NCI-H748 (cell line): ENCODE data around the gene DGCR2.
"Not testable (repeated sequence)": the region's sequence is repeated elsewhere in the genome, so short reads cannot be mapped to it uniquely, and the experiment has no call there.

ENCODE experiments used
- DNase-seq: peaks from one replicate; lab custom pipeline; 2025; ENCODE audit not compliant: unreplicated experiment; lab: John Stamatoyannopoulos, UW

Gene DGCR2

DNA sequence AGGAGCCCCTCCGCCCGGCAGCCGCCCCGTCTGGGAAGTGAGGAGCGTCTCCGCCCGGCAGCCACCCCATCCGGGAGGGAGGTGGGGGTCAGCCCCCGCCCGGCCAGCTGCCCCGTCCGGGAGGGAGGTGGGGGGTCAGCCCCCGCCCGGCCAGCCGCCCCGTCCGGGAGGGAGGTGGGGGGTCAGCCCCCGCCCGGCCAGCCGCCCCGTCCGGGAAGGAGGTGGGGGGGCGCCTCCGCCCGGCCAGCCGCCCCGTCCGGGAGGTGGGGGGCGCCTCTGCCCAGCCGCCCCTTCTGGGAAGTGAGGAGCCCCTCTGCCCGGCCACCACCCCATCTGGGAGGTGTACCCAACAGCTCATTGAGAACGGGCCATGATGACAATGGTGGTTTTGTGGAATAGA lies 37.6 kb downstream of the DGCR2 start:
- not testable (repeated sequence) for DNase-seq

DNA sequence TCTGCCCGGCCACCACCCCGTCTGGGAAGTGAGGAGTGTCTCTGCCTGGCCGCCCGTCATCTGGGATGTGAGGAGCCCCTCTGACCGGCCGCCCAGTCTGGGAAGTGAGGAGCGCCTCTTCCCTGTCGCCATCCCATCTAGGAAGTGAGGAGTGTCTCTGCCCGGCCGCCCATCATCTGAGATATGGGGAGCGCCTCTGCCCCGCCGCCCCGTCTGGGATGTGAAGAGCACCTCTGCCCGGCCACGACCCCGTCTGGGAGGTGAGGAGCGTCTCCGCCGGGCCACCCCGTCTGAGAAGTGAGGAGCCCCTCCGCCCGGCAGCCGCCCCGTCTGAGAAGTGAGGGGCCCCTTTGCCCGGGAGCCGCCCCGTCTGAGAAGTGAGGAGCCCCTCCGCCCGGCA lies 38.1 kb downstream of the DGCR2 start:
- DNase-seq = not testable (repeated sequence)

DNA sequence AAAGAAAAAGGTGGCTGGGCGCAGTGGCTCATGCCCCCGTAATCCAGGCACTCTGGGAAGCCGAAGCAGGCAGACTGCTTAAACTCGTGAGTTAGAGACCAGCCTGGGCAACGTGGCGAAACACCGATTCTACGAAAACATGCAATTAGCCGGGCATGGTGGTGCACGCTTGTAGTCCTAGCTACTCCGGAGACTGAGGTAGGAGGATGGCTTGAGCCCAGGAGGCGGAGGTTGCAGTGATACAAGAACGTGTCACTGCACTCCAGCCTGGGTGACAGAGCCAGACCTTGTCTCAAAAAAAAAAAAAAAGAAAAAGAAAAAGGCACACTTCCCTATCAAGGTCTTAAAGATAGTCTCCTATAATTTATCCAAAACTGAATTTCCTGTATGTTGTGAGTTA lies 39.4 kb downstream of the DGCR2 start:
- DNase-seq = no peak

DNA sequence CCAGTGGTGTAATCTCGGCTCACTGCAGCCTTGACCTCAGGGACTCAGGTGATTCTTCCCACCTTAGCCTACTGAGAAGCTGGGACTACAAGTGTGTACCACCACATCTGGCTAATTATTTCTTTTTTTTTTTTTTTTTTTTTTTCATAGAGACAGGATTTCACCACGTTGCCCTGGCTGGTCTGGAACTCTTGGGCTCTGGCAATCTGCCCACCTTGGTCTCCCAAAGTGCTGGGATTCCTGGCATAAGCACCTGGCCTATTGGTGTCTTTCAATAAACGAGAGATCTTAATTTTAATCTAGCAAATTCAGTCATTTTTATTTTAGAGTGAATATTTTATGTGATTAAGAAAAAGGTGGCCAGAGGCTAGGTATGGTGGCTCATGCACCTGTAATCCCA lies 40.1 kb downstream of the DGCR2 start:
- no peak for DNase-seq

DNA sequence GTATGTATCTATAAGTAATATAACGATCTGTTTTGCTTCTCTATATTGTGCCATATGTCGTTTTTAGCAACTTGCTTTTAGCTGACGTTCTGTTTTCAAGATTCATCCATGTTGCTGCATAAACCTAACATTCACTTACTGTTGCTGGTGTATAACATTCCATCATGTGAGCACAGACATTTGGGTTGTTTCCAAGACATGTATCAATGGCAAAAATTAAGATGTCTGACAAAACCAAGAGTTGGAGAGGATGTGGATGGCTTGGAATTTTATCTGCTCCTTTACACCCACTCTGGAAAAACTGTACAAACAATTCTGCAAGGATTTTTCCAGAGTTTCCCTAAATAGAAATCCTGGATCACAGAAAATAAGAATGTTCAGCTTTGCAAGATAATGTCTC lies 40.9 kb downstream of the DGCR2 start:
- DNase-seq = no peak

DNA sequence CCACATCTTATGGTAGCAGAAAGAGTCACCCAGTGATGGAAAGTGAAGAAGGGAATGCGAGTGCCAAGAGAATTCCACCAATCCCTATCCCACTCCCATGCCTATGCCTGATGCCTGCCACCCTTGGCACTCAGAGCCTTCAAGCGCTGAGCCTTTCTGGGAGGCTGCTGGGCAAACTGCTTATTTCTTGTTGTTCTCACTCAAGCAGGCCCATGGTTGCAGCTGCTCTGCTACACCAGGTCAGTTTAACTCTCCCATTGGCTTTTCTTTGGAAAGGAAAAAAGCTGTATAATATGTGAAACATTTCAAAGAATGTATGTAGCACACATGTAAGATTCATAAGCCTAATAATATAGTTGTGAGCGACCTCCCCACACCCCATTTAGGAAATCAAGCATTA lies 41.4 kb downstream of the DGCR2 start:
- no peak for DNase-seq

DNA sequence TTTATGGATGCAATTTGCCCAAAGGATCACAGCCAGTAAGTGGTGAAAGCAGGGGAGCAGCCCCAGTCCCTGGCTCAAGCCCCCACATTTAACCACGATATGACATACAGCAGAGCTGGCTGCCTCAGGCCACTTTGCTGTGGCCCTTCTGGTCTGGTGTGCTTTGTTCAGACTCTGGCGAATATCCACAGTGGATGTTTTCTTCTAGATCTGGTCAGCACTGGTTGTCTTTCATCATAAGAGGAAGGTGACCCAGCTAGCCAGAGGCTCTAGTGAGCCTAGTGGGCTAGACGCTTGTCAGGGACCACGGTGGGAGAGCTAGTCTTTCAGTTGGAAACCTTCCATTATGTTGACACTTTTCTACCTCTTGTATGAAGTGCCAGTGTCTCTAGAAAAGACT lies 42.5 kb downstream of the DGCR2 start:
- no peak for DNase-seq

DNA sequence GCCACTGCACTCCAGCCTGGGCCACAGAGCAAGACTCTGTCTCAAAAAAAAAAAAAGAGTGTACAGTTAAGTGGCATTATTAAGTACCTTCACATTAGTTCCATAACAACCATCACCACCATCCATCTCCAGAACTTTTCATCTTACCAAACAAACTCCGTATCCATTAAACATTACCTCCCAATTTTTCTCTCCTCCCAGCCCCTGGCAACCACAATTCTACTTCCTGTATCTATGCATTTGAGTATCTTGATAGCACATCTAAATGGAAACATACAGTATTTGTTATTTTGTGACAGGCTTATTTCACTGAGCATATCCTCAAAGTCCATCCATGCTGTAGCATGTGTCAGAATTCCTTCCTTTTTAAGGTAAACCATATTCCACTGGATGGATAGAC lies 46.8 kb downstream of the DGCR2 start:
- no peak for DNase-seq

DNA sequence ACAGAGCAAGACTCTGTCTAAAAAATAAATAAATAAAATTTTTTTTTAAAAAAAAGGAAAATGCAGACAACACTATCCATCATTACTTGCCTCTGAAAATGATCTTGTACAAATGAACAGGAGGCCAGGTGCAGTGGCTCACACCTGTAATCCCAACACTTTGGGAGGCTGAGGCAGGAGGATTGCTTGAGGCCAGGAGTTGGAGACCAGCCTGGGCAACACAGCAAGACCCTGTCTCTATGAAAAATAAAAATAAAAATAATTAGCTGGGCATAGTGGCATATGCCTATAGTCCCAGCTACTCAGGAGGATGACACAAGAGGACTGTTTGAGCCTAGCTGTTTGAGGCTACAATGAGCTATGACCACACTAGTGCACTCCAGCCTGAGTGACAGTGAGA lies 49.4 kb downstream of the DGCR2 start:
- DNase-seq = not testable (repeated sequence)

DNA sequence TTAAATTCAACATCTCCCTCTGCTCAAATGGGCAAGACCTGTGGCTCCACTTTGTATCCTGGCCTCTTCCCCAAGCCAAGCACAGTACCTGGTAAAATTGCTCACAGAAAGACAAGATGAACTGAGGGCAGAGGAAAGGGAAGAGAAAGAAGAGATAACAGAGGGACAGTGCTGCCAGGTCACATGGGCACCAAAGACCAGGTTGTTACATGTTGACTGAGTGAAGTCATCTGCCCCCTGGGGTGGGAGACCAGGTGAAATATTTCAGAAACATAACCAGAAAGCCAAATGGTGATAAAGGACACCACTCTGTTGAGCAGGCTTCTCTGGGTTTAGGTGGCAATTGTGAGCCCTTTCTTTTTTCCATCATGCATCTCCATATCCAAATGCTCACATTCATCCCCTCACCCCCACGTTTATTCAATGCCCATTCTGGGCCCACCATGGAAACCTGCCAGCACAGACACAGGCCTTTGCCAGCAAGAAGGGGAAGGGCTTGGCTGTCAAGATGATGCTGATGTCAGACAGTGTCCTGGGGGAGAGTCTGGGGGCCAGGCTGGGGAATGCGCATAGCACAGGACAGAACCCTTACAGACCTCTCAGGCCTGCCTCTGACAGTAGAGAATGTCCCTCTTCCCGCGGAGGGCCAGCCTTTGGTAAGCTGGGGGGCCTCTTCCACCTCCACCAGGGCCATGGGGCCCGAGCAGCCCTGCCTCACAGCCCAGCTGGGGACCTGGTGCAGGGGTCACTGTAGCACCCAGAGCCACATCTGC lies 51.6 kb downstream of the DGCR2 start:
- DNase-seq = no peak

DNA sequence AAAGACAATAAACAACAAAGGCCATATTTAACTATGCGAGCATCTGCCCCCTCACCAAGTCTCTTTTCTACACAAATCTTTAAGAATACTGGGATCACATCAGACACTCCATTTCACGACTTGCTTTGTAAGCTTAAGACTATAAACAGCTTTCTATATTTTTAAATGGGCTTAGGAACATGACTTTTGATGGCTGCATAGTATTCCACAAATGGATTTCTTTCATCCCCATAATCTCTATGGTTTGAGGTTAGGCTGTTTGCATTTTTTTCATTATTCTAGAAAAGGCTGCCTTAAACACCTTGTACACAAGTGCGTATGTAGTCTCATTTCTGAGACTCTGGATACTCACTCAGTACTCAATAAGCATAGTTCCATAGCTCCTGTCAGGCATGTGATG lies 52.8 kb downstream of the DGCR2 start:
- DNase-seq = no peak

DNA sequence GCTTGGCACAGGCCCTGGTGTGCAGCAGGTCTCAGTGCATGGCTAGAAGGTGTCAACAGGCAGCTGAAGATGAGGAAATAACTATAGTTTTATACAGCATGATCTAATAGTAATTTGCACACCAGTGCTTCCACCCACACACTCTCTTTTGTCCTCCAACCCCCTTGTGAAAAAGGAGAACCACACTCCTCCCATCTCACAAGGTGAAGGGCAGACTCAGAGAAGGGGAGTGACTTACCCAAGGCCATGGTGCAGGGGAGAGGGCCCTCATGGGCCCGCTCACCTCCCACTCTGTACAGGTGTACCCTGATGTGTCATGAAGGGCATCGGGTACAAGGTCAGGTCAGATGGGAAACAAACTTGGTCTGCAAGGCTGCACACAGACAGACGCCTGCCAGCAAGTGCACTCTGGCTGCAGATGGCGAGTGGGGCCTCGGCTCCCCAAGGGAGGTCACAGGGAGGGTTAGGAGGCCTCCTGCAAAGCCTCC lies 53.4 kb downstream of the DGCR2 start:
- no peak for DNase-seq

DNA sequence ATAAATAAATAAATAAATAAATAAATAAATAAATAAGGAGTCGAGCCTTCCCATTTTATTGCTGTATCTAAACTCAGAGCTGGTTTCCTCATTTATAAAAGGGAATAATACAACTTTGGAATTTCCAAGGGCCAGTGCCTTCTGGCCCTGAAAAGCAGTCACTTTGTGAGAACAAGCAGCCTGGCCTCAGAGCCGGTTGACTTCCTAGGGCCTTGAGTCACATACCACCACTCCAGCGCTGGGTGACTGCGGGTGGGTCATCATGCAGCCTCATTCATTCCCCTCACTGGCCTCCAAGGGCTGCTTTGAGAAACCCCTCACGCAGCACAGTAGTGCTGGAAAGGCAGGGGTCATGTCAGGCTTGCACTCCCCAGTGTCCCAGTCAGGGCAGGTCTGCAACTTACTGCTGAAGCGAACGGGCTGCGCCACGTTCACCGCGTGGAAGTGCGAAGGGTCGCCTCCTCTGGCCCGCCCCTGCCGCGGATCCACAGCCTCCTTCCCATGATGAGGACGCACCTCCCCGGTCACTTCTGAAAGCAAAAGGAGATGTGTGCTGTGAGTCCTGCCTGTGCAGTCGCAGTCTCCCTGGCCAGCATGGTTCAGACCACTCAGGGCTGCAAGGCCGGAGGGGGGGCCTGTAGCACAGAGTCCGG lies 54.4 kb downstream of the DGCR2 start:
- DNase-seq = no peak

DNA sequence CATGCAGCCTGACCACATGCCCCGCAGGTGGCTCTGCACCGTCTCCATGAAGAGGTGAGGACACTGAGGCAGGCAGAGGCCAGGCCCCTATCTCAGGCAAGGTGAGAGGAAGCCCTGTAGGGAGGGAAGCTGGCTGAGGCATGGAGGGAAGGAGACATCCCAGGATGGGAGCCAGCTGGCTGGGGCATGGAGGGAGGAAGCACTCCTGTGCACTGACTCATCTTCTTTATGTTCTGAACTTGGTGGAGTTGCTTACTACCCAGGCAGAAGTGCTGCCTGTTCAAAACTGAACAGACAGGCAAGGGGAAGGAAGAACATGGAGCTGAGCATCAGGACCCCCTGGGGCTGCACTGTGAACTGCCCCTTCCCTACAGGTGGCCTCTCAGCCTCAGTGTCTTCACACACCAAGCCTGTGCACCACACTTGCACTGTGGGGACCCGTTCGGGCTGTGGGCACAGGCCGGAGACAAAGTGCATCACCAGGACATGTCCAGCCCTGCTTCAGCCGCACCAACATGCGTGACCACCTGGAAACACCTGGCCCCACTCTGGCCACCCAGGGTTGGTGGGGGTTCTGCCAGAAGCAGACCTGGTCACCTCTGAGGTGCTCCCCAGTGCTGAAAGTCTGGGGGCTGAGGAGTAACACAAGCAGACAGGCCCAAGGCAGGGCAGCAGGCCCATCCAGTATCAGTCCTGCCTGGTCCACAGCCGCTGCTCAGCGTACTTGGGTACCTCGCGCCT lies 55.5 kb downstream of the DGCR2 start:
- DNase-seq = no peak

DNA sequence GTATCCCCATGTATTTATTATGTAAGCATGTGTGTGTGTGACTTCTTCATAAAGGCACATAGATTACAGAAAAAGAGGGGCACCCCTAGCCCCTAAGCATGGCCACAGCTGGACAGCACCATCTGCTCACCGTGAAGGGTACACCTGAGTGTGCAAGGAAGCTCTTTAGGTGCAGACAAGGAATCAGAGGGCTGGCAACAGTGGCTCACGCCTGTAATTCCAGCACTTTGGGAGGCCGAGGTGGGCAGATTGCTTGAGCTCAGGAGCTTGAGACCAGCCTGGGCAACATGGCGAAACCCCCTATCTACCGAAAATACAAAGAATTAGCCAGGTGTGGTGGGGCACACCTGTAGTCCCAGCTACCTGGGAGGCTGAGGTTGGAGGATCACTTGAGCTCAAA lies 56.3 kb downstream of the DGCR2 start:
- DNase-seq = no peak

DNA sequence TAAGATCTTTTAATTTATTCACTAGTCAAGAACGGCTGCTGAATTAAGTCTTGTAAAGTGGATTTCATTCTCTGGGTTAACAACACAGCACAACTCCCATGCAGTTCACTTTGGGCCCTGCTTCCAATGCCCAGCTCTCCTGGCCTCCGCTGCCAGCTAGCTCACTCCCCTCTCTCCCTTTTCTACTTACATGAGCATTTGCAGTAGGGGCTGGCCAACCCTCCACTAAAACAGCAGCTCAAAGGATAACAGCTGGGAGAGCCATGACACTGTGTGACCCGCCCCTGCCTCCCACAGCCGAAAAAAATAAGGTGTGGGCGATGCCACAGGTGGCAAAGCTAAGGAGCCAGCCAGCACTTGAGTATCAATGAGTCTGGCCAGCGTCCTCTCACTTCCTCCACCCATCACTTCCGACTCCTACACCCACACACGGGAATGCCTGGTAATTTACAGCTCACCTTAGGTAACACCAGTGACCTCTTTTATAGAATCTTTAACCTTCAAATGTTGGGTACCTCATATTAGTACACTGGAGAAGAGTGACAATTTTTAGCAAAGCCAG lies 56.8 kb downstream of the DGCR2 start:
- no peak for DNase-seq

DNA sequence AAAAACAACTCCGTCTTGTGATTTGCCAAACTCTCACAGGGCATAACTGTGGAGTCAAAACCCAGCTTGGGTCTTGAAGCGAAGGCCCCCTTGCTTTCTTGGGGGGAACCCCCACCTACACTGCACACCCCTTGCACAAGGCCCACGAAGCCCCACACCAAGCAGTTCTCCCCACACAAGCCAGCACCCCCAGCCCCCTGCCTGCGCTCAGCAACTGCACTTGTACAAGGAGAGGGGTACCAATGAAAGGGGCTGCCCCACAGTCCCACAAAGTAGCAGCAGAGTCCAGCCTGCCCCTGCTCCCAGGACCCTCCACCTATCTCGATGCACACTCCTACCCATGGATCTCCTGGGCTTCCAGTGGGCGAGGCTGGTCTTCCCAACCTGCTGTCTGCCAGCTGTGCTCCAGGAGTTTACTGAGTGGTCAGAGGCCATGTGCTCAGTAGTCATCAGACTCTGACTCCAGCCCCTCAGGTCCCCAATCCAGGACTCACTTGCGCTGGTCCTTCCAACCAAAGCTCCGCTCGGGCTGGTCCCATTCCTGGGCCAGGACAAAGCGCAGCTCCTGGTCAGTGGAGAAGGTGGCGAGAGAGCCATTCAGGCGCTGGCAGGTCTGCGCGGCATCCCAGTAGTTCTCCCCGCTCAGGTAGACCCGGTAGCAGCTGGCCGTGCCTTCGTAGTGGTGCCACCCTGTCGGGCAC lies 57.7 kb downstream of the DGCR2 start:
- no peak for DNase-seq

DNA sequence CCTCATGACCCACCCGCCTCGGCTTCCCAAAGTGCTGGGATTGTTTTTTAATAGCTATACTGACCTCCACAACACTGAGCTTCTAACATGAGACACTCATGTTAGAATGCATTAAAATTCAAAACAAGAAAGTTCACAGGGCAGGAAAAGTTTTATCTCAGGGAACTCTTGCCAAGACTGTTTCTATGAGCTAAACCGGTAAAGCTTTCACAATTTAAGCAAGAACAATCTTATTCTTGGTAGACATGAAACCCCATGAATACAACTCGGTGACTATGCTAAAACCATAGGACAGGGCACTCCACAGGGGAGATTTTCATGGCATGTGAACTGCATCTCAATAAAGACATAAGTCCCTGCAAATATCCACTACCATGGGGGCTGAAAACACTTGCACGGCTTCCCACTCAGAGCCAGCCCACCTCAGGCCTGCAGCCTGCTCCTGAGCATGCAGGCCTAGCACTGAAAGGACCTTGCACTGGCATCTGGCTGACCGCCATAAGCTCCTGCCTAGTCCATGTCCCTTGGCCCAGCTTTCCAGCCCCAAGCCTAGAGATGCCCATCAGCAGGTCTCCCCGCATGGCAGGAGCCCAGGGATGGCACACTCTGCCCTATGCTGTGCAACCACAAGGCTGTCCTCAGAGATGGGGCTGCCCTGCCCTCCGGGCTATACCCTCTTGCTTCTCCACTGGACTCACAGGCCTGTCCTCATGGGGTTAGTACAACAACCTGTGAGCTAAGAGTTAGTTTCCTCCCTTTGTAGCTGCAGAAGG lies 58.4 kb downstream of the DGCR2 start:
- no peak for DNase-seq

DNA sequence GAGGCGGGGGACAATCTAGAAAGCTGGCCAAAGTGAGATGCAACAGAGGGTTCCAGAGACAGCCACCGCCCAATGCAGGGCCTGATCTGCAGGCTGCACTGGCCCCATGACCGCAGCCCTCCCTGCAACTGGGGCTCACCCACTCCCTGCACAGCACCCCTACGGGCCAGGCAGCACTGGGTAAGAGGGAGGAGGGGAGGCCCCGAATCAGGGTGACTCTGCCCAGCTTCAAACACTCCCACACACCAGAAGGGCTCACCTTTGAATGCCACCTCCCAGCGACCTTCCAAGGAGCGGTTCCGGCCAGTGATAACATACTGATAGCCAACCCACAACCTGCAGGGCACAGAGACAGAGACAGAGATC lies 59.3 kb downstream of the DGCR2 start:
- DNase-seq = no peak

DNA sequence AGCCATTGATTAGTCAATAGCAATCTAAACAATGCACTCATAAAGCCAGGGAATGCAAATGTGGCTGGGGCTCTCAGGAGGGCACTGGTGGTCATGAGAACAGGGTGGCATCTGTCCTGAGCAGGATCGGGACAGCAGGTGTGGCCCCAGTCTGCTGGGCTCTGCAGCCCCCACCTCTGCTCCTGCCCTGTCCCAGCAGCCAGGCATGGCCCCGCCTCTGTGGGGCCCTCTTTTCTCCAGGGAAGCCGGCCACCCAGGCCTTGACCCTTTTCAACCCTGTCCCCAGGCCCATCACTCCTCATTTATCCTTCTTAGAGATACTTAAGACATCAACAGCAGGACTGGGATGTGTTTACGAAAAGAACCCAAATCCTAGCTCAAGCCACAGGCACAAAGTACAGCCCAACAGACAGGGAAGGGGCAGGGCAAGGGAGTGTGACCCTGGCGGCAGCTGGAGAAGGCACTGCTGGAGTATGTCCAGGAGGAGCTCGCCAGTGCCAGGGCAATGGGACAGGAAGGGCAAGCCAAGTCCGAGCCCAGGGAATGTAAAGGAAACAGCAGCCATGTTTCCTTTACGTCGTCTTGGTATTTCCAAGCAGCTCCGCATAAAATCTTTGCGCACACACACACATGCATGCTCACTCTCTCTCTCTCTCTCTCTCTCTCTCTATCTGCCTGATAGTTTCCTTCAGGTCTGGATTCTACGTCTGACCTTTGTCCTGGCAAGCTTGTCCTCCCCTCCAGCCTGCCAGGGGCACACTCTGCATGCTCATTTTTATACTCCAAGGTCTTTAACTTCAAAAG lies 59.9 kb downstream of the DGCR2 start:
- no peak for DNase-seq
